H9 (cell line): ENCODE results near the gene LACTB. TPM values are rescaled to one million over a fixed set of nuclear protein-coding genes. Genes with fewer than 3 reads are reported as not detected.
A peak's percentile ranks its signal among the peaks of the same experiment; 100 is the strongest.

Experiments
- DNase-seq: peaks from one replicate; pipeline ENCODE4 v3.0.0-alpha.2; 2017
- H2AFZ ChIP-seq: one replicate; pipeline ENCODE4 v1.6.1; 2013; ENCODE audit warnings: mild to moderate bottlenecking, low read length, control low read depth, moderate library complexity
- H2AK5ac ChIP-seq: 2 replicates; pipeline ENCODE4 v1.6.1; 2013; ENCODE audit warnings: low read length, control low read depth, mixed read lengths; ENCODE audit not compliant: insufficient read length
- H2BK120ac ChIP-seq: one replicate; pipeline ENCODE4 v1.6.1; 2013; ENCODE audit warnings: low read depth, mild to moderate bottlenecking, low read length, control low read depth, inconsistent platforms; ENCODE audit not compliant: poor library complexity, severe bottlenecking
- H2BK12ac ChIP-seq: 2 replicates; pipeline ENCODE4 v1.6.1; 2013; ENCODE audit warnings: low read length, control low read depth, mixed read lengths, low read depth; ENCODE audit not compliant: insufficient read length
- H2BK15ac ChIP-seq: 2 replicates; pipeline ENCODE4 v1.6.1; 2013; ENCODE audit warnings: low read depth, low read length, control low read depth
- H2BK20ac ChIP-seq: one replicate; pipeline ENCODE4 v1.6.1; 2013; ENCODE audit warnings: low read depth, mild to moderate bottlenecking, low read length, control low read depth, inconsistent platforms; ENCODE audit not compliant: poor library complexity, severe bottlenecking
- H2BK5ac ChIP-seq: 2 replicates; pipeline ENCODE4 v1.6.1; 2013; ENCODE audit warnings: low read length, control low read depth, mixed read lengths; ENCODE audit not compliant: insufficient read length
- H3K14ac ChIP-seq: 2 replicates; pipeline ENCODE4 v1.6.1; 2013; ENCODE audit warnings: low read length, control low read depth; ENCODE audit not compliant: insufficient read depth
- H3K18ac ChIP-seq: 2 replicates; pipeline ENCODE4 v1.6.1; 2013; ENCODE audit warnings: low read depth, mild to moderate bottlenecking, mixed read lengths, low read length, control low read depth; ENCODE audit not compliant: insufficient read length
- H3K23ac ChIP-seq: 2 replicates; pipeline ENCODE4 v1.6.1; 2013; ENCODE audit warnings: low read length, control low read depth, mixed read lengths, low read depth; ENCODE audit not compliant: insufficient read length
- H3K23me2 ChIP-seq: 2 replicates; pipeline ENCODE4 v1.6.1; 2013; ENCODE audit warnings: low read depth, mild to moderate bottlenecking, mixed read lengths, low read length, control low read depth; ENCODE audit not compliant: insufficient read length, poor library complexity, severe bottlenecking
- H3K27ac ChIP-seq: 2 replicates; pipeline ENCODE4 v1.5.1; 2013; ENCODE audit warnings: low read length, control low read depth, mixed read lengths, low read depth; ENCODE audit not compliant: insufficient read length
- H3K27me3 ChIP-seq: 2 replicates; pipeline ENCODE4 v1.6.1; 2013; ENCODE audit warnings: low read length, control low read depth, inconsistent platforms; ENCODE audit not compliant: insufficient read depth
- H3K4ac ChIP-seq: 2 replicates; pipeline ENCODE4 v1.6.1; 2013; ENCODE audit warnings: low read depth, mild to moderate bottlenecking, control low read depth, inconsistent platforms, low read length, moderate library complexity
- H3K4me1 ChIP-seq: 2 replicates; pipeline ENCODE4 v1.6.1; 2013; ENCODE audit warnings: low read length, control low read depth, inconsistent platforms; ENCODE audit not compliant: insufficient read depth
- H3K4me2 ChIP-seq: 2 replicates; pipeline ENCODE4 v1.6.1; 2013; ENCODE audit warnings: low read length, control low read depth, mixed read lengths; ENCODE audit not compliant: insufficient read length, insufficient read depth
- H3K56ac ChIP-seq: 2 replicates; pipeline ENCODE4 v1.6.1; 2013; ENCODE audit warnings: low read depth, mild to moderate bottlenecking, mixed read lengths, low read length, control low read depth; ENCODE audit not compliant: insufficient read length
- H3K79me1 ChIP-seq: 2 replicates; pipeline ENCODE4 v1.6.1; 2013; ENCODE audit warnings: low read depth, mild to moderate bottlenecking, moderate library complexity, low read length, control low read depth, inconsistent platforms; ENCODE audit not compliant: insufficient read depth, poor library complexity, severe bottlenecking
- H3K79me2 ChIP-seq: 2 replicates; pipeline ENCODE4 v1.6.1; 2013; ENCODE audit warnings: low read length, control low read depth, inconsistent platforms; ENCODE audit not compliant: insufficient read depth
- H3K9ac ChIP-seq: 2 replicates; pipeline ENCODE4 v1.6.1; 2013; ENCODE audit warnings: low read length, control low read depth, mixed read lengths; ENCODE audit not compliant: insufficient read length; ENCODE audit errors: extremely low read depth
- H3K9me3 ChIP-seq: one replicate; pipeline ENCODE4 v1.6.1; 2013; ENCODE audit warnings: low read depth, low read length, inconsistent platforms; ENCODE audit not compliant: control insufficient read depth
- H3T11ph ChIP-seq: one replicate; pipeline ENCODE4 v1.6.1; 2013; ENCODE audit warnings: mild to moderate bottlenecking, low read length, control low read depth, inconsistent platforms
- H4K20me1 ChIP-seq: one replicate; pipeline ENCODE4 v1.6.1; 2013; ENCODE audit not compliant: control insufficient read depth, insufficient read length, insufficient read depth
- H4K5ac ChIP-seq: 2 replicates; pipeline ENCODE4 v1.6.1; 2013; ENCODE audit warnings: low read depth, mild to moderate bottlenecking, mixed read lengths, low read length, control low read depth; ENCODE audit not compliant: insufficient read length
- H4K8ac ChIP-seq: replicated peaks from 2 replicates; pipeline ENCODE4 v1.6.1; 2013; ENCODE audit warnings: low read length, control low read depth, mixed read lengths, low read depth; ENCODE audit not compliant: insufficient read length
- H4K91ac ChIP-seq: 2 replicates; pipeline ENCODE4 v1.6.1; 2013; ENCODE audit warnings: low read depth, mild to moderate bottlenecking, moderate library complexity, mixed read lengths, low read length, control low read depth; ENCODE audit not compliant: insufficient read length
- H3K27ac Mint-ChIP-seq, 3 experiments: 2 replicates in 2 of 3; 3 replicates in 1 of 3; pipeline ENCODE4 v1.8.0; 2020 to 2021; ENCODE audit warnings: mixed read lengths in 3 of 3, mild to moderate bottlenecking in 1 of 3, moderate library complexity in 1 of 3
- H3K27me3 Mint-ChIP-seq: 2 replicates; pipeline ENCODE4 v1.8.0; 2021; ENCODE audit warnings: low read depth, mild to moderate bottlenecking, moderate library complexity, mixed read lengths
- H3K36me3 Mint-ChIP-seq, 3 experiments: 2 replicates in 2 of 3; 3 replicates in 1 of 3; pipeline ENCODE4 v1.8.0; 2020 to 2021; ENCODE audit warnings: low read depth in 3 of 3, mixed read lengths in 3 of 3; ENCODE audit not compliant: insufficient read depth in 1 of 3
- H3K4me1 Mint-ChIP-seq, 2 experiments: 2 replicates each; pipeline ENCODE4 v1.8.0; 2020; ENCODE audit warnings: mixed read lengths in 2 of 2
- H3K4me3 Mint-ChIP-seq, 2 experiments: 2 replicates in 1 of 2; 3 replicates in 1 of 2; pipeline ENCODE4 v1.8.0; 2020 to 2021; ENCODE audit warnings: mild to moderate bottlenecking in 2 of 2, mixed read lengths in 2 of 2, moderate library complexity in 1 of 2
- H3K9me3 Mint-ChIP-seq, 2 experiments: 2 replicates in 1 of 2; 3 replicates in 1 of 2; pipeline ENCODE4 v1.8.0; 2020; ENCODE audit warnings: mild to moderate bottlenecking in 2 of 2, mixed read lengths in 2 of 2, moderate library complexity in 1 of 2
- CTCF ChIP-seq: fragments of 200-600 bp; sonication (generic); conservative IDR thresholded peaks from 3 replicates; pipeline ENCODE4 v1.8.0; 2021; ENCODE audit warnings: antibody characterized with exemption, mild to moderate bottlenecking
- WGBS: extraction: QIAGEN DNeasy Blood & Tissue Kit; methylation state at CpG from one replicate; pipeline ENCODE4 v1.1.7; 2013; ENCODE audit warnings: missing lambda C conversion rate, low lambda C conversion rate, mixed read lengths; ENCODE audit not compliant: insufficient read length; ENCODE audit errors: extremely low coverage; 5-methylcytosine and 5-hydroxymethylcytosine counted together
- total RNA-seq: library from RNA; stranded (reverse); gene quantifications from 2 replicates; pipeline ENCODE4 v1.2.1, GENCODE V29; 2021

The LACTB gene
- total RNA-seq, 1 experiment from 2014 or later: 10.3 TPM

- no CpG with 5 or more reads among the region's 6 CpGs for WGBS
- Histone ChIP-seq H3K27ac (no peak overlapping the region), H3K23me2 (no peaks in the 10 kb centered on the region), H2BK15ac (no peak overlapping the region), H4K20me1 (no peaks in the 10 kb centered on the region), H2BK12ac (no peak overlapping the region), H3K4me1 (peaks cover 11% of the 10 kb centered on the region; the same call in 1 of the 2 replicates), H3K14ac (no peak overlapping the region), H3K27me3 (no peaks in the 10 kb centered on the region), H2BK5ac (no peak overlapping the region), H4K91ac (no peak overlapping the region), H3K9ac (no peak overlapping the region), H4K8ac (no peak overlapping the region), H3K79me2 (no peaks in the 10 kb centered on the region), H3T11ph (no peak overlapping the region), H3K56ac (no peak overlapping the region), H3K4ac (no peak overlapping the region), H2BK20ac (no peak overlapping the region), H3K18ac (no peak overlapping the region), H3K23ac (no peak overlapping the region), H3K4me2 (no peak overlapping the region), H2BK120ac (no peak overlapping the region), H2AFZ (no peak overlapping the region), H4K5ac (no peak overlapping the region), H3K79me1 (no peaks in the 10 kb centered on the region), H2AK5ac (no peak overlapping the region), H3K9me3 (no peaks in the 10 kb centered on the region)
- H3K9me3 Mint-ChIP-seq: peaks cover 8 to 10% of the 10 kb centered on the region in 2 experiments; a peak in 4 of 5 replicates
- DNase-seq: peak; percentile 91
- no peak overlapping the region for H3K4me3 Mint-ChIP-seq
- no peaks in the 10 kb centered on the region for H3K27me3 Mint-ChIP-seq
- peaks cover 0 to 12% (median 0%) of the 10 kb centered on the region in 3 experiments; a peak in 3 of 7 replicates for H3K36me3 Mint-ChIP-seq
- H3K27ac Mint-ChIP-seq: peak overlapping the region in 1 of 3 experiments; percentile 58; a peak in 1 of 7 replicates
- peaks cover 31% of the 10 kb centered on the region in 2 experiments for H3K4me1 Mint-ChIP-seq
- TF ChIP-seq CTCF: peak; percentile 90
These were observed 28.0 kb upstream of the LACTB start for GRCh38 chr15:63093486-63094205.
